Measurements from ENCODE around the gene HUS1B. TPM values are rescaled to one million over a fixed set of nuclear protein-coding genes. Genes with fewer than 3 reads are reported as not detected.
A peak's percentile ranks its signal among the peaks of the same experiment; 100 is the strongest.

Gene HUS1B
- total RNA-seq, 2 experiments from 2014 or later, result 1.6 to 2.0 TPM

DNA sequence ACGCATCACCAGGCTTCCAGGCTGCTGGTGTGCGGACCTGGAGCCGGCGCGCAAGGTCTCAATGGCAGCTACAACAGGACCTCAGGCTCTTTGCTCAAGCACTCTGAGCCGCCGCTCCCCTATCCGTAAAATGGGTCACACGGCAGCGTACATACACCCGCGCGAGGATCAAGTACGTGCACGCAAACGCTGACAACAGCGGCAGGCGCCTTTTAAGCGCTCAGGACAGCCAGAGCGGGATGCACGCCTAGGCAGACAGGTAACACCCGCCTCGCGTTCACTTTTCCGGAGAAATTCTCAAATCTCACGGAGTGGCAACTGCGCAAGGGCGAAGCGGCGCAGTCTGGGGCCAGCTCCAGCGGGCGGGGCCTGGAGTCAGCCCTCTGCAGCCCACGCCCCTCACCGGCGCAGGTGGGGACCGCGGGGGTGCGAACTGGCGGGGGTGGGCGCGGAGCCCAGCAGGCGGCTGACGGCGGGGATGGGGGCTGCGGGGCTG, 35.5 kb upstream of the HUS1B start:
- H3K36me3 Mint-ChIP-seq, result peaks cover 2% of the 10 kb centered on the region
- POLR2A ChIA-PET, result interaction anchor here (1.0 to 2.6 kb wide), 9 partner anchors 9 to 301 kb away, joined by 3 to 29 read pairs (median 5); partner anchors contain the start of gene IRF4
- peak overlapping the region; percentile 94 for H3K4me3 Mint-ChIP-seq
- no peaks in the 10 kb centered on the region for H3K9me3 Mint-ChIP-seq
- H3K27ac Mint-ChIP-seq, result peak overlapping the region; percentile 90
- ATAC-seq (ENCODE audit: low read depth) (peak; percentile 92), DNase-seq (peak; percentile 80)
- peaks cover 27% of the 10 kb centered on the region for H3K4me1 Mint-ChIP-seq
- H3K27me3 Mint-ChIP-seq, result no peaks in the 10 kb centered on the region

DNA sequence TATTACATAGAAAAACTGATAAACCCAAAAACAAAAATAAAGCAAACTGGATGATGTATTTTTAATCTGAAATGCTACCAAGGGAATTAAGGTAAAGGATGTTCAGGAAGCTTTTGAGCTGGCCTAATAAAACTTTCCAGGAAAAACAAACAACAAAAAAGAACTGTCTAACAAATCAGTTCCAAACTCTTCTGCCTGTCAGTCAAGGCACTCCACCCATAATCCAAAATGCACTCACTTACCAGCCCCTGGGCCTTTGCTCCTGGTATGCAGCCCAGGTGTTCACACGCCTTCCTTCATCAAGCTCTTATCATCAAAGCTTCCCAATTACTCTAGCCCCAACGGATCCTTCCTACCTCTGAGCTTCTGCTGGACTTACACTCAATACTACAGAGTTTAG, 32.3 kb upstream of the HUS1B start:
- POLR2A ChIA-PET, result interaction anchor here (1.4 kb wide), 1 partner anchor 22 kb away, joined by 3 read pairs; no protein-coding TSS in a partner anchor
- Mint-ChIP-seq H3K4me3 (no peak overlapping the region), H3K9me3 (no peaks in the 10 kb centered on the region), H3K27ac (no peak overlapping the region), H3K27me3 (no peaks in the 10 kb centered on the region), H3K4me1 (peaks cover 37% of the 10 kb centered on the region), H3K36me3 (peaks cover 9% of the 10 kb centered on the region)
- no peak for DNase-seq
- ATAC-seq (ENCODE audit: low read depth), result no peak

DNA sequence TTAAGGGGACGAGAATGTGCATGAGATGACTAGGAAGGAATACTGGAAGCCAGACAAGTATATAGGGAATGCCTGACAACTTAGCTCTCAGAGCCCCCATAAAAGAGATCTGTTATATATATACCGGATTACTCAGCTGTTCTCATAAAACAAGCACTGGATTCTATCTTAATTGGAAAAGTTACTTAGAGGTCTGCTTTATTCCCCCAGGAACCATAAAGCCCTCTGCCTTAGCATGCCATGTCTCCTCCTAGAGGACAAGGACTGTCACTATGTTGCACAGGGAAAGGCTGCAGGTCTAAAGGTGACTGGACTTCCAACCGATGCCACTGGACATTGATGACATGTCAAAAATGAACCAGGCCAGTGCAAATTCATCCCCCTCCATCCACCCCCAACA, 29.6 kb upstream of the HUS1B start:
- Mint-ChIP-seq H3K27me3 (no peaks in the 10 kb centered on the region), H3K4me1 (peaks cover 33% of the 10 kb centered on the region), H3K9me3 (no peaks in the 10 kb centered on the region), H3K4me3 (no peak overlapping the region), H3K27ac (no peak overlapping the region), H3K36me3 (peaks cover 9% of the 10 kb centered on the region)
- POLR2A ChIA-PET, result no interaction called here
- no peak for DNase-seq
- ATAC-seq (ENCODE audit: low read depth), result no peak

DNA sequence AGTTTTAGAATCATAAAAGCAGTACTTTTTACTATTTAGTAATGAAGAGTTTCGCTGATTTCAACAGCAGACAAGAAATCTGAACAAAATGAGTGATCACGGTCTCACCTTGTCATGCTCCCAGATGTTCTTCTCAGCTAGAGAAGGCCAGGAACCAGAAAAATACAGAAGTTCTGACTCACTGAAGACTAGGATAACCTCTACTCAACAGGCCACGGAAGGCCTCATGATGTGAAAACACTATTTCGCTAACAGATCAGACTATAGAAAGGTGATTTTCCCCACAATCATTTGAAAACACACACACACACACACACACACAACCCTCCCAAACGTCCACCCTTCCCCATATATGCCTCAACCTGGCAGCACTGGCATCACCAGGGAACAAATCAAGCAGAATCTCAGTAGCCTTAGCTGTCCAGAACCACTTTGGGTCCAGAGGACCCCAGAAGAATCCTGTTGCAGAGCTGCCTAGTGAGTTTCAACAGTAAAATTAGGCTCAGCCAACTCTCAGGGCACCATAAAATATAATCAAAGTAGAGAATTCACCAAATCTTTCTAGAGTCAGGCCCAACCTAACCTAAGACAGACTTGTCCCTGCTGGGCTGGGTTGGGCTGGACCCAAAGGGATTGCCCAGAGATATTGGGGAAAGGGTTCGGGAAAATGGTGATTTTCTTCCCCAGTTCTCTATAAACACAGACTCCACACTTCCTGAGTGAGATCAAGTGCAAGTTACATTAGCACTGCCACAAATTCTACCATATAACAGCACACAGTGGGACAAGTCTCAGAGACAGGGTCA, 28.1 kb upstream of the HUS1B start:
- ATAC-seq (ENCODE audit: low read depth), result peak; percentile 38

DNA sequence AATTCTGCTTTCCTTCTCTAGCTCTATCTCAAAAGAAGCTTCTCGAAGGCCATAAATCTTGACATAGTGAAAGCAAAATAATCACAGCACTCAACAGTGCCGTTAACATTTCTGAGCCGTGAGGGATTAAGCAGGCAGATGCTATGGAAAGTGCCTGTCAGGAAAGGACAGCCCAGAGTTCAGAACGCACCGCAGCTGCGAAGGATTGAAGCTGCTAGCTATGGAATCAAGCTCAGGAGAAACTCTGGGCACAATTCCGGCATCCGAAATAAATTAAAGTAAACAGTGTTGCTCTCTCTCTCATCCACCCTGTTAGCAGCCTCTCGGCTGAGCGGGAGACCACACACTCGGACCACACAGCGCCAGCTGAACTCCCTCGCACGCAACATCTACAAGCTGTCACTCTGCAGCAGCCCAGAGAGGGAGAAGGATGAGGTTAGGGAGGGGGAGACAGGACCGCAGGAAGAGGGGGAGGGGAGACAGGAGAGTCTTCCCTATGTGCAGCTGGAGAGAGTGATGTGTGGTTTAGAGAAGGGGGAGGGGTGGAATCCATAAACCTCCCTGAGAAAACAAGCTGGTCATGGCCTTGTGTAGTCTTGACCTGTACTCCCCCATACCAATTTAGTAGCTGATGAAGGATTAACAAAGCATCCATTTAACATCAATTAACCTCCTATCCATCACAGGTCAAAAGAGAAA, 27.0 kb upstream of the HUS1B start:
- peak overlapping the region; percentile 79 for H3K4me3 Mint-ChIP-seq
- peaks cover 10% of the 10 kb centered on the region for H3K36me3 Mint-ChIP-seq
- DNase-seq, result peak; percentile 43
- H3K27me3 Mint-ChIP-seq, result no peaks in the 10 kb centered on the region
- H3K4me1 Mint-ChIP-seq, result peaks cover 32% of the 10 kb centered on the region
- ATAC-seq (ENCODE audit: low read depth), result peak; percentile 67
- POLR2A ChIA-PET, result interaction anchor here (1.6 to 2.2 kb wide), 2 partner anchors 9 to 27 kb away, joined by 5 to 15 read pairs; partner anchors contain the start of gene EXOC2
- H3K9me3 Mint-ChIP-seq, result no peaks in the 10 kb centered on the region
- peak overlapping the region; percentile 89 for H3K27ac Mint-ChIP-seq

More for the DNA sequence above, 28.1 kb upstream of the HUS1B start:
- peak overlapping the region; percentile 60 for H3K4me3 Mint-ChIP-seq
- POLR2A ChIA-PET, result interaction anchor here (1.6 to 2.2 kb wide), 2 partner anchors 8 to 26 kb away, joined by 5 to 15 read pairs; partner anchors contain the start of gene EXOC2
- H3K9me3 Mint-ChIP-seq, result no peaks in the 10 kb centered on the region
- H3K36me3 Mint-ChIP-seq, result peaks cover 9% of the 10 kb centered on the region
- no peak for DNase-seq
- no peaks in the 10 kb centered on the region for H3K27me3 Mint-ChIP-seq
- peaks cover 34% of the 10 kb centered on the region for H3K4me1 Mint-ChIP-seq
- peak overlapping the region; percentile 83 for H3K27ac Mint-ChIP-seq

DNA sequence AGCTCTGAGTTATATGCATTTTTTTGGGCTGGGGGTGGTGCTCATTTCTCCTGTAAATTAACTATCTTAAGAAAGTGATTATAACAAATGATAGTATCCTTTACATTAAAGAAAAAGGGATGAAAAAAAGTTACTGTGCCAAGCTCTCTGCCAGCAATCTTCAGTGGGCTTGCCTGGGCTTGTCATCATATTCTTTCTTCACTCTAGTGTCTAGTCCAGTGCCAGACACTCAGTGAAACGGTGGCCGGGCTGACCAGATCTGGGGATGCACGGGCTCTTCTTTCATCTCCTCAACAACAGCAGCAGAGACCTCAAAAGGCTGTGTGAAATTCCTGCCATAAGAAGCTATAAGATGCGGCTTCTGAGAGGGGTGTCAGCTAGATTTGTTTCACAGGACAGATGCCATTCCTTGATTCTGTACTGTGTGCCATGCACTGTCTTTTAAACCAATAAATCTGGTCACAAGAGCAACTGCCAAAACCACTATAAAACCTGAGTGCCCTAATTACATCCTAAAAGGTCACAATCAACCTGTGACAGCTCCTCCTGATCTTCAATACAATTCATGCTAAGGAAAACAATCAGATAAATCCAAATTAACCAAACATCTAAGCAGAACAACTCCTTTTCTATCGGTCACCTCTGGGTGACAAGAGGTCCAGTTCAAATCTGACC, 23.9 kb upstream of the HUS1B start:
- POLR2A ChIA-PET, result interaction anchor here (0.5 to 1.6 kb wide), 2 partner anchors 12 to 1998 kb away, joined by 3 to 4 read pairs; partner anchors contain the start of gene EXOC2
- Mint-ChIP-seq H3K36me3 (peaks cover 15% of the 10 kb centered on the region), H3K4me3 (no peak overlapping the region), H3K4me1 (peaks cover 32% of the 10 kb centered on the region), H3K27ac (peak overlapping the region; percentile 2), H3K27me3 (no peaks in the 10 kb centered on the region), H3K9me3 (no peaks in the 10 kb centered on the region)
- DNase-seq (no peak), ATAC-seq (ENCODE audit: low read depth) (no peak)

DNA sequence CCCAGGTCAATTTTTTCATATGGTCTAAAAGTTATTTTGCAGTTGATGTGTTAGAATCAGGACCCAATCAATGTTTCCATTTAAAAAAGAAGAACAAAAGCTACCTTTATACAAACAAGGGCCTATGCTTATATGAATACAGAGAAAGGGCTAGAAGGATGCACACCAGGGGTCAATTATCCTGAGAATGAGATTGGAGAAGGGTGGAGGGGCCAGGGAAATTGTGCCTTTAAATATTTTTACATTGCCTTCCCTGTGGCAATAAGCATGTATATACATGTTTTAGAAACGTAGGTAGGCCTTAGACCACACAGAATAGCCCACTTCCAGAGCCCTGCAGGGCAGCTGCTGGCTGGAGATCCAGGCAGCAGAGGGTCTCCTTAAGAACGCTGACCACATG, 23.4 kb upstream of the HUS1B start:
- Mint-ChIP-seq H3K27me3 (no peaks in the 10 kb centered on the region), H3K27ac (no peak overlapping the region), H3K36me3 (peaks cover 12% of the 10 kb centered on the region), H3K4me3 (no peak overlapping the region), H3K4me1 (peaks cover 28% of the 10 kb centered on the region), H3K9me3 (no peaks in the 10 kb centered on the region)
- POLR2A ChIA-PET, result interaction anchor here (0.5 to 1.6 kb wide), 2 partner anchors 12 to 1999 kb away, joined by 3 to 4 read pairs; partner anchors contain the start of gene EXOC2
- DNase-seq (no peak), ATAC-seq (ENCODE audit: low read depth) (no peak)

DNA sequence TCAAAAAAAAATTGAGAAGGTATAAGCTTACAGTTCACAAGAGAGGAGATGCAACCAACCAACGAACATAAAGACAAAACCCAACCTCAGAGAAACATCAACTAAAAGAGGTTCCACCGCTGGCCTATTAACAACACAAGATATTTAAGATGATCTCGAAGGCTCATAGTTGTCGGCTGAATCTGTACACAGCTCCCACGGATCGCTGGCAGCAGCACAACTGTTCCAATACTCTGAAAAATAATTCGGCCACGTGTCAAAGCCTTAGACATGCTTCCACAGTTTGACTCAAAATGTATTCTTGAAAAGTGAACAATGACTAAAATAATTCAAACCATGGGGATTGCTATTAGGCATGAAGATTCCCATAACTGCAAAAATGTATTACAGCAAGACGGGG, 22.4 kb upstream of the HUS1B start:
- no peaks in the 10 kb centered on the region for H3K27me3 Mint-ChIP-seq
- POLR2A ChIA-PET, result interaction anchor here (0.8 to 1.6 kb wide), 2 partner anchors 13 to 15 kb away, joined by 3 to 4 read pairs; partner anchors contain the start of gene EXOC2
- no peaks in the 10 kb centered on the region for H3K9me3 Mint-ChIP-seq
- H3K4me1 Mint-ChIP-seq, result peaks cover 26% of the 10 kb centered on the region
- DNase-seq (no peak), ATAC-seq (ENCODE audit: low read depth) (no peak)
- H3K36me3 Mint-ChIP-seq, result peaks cover 11% of the 10 kb centered on the region
- no peak overlapping the region for H3K27ac Mint-ChIP-seq
- H3K4me3 Mint-ChIP-seq, result no peak overlapping the region

DNA sequence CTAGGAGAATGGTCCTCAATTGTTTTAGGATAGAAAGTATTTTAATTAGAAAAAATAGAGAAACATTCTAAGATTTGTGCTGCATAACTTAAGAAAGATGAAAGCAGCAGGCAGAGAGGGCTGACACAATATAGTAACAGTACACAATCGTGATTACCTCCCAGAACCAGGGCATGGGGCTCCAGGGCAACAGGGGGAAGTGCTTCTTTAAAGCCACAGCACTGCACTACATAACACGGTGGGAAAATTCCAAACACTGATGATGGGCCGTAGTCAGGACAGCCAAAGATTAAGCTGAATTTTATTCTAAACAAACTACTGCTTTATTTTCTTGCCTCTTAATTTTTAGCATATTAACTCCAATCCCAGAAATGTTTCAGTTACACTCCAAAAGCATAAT, 21.6 kb upstream of the HUS1B start:
- DNase-seq, result no peak
- Mint-ChIP-seq H3K27ac (no peak overlapping the region), H3K9me3 (no peaks in the 10 kb centered on the region), H3K4me1 (peaks cover 19% of the 10 kb centered on the region), H3K27me3 (no peaks in the 10 kb centered on the region), H3K36me3 (peaks cover 11% of the 10 kb centered on the region), H3K4me3 (no peak overlapping the region)
- no peak for ATAC-seq (ENCODE audit: low read depth)
- POLR2A ChIA-PET, result no interaction called here

DNA sequence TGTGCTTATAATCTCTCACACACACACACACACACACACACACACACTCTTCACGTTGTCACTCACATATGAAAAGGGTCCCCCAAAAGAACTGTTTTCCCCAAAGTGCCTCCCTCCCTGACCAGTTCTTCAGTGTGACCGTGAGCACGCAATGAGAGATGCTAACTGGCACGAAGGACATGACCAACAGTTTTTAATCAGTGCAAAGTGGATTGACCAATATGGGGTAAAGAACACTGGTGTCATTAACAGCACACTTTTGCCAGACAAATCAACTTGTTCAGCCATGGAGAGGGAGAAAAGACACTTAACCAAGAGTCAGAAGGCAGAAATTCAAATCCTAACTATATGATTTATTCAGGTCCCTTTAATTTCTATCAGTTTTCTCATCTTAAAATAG, 21.0 kb upstream of the HUS1B start:
- Mint-ChIP-seq H3K4me1 (peaks cover 16% of the 10 kb centered on the region), H3K36me3 (peaks cover 11% of the 10 kb centered on the region), H3K27ac (no peak overlapping the region), H3K4me3 (no peak overlapping the region), H3K9me3 (no peaks in the 10 kb centered on the region), H3K27me3 (no peaks in the 10 kb centered on the region)
- ATAC-seq (ENCODE audit: low read depth) (no peak), DNase-seq (no peak)
- POLR2A ChIA-PET, result no interaction called here

DNA sequence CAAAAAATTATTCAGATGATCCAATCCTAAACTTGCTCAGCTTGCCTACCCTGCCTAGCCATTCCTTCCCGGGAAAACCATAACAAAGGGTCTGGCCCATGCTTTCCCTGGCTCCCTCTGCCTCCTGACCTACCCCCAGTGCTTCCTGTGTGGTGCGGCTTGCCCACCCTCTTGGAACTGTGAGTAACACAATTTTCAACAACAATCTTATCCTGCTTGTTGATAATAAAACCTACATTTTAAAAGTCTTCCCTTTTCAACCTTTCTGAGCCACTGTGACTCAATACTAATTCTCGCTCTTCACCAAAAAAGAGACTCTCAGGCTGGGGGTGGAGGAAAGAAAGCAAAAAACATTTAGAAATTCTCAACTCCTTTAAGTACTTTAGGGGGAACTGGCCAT, 18.1 kb upstream of the HUS1B start:
- DNase-seq (no peak), ATAC-seq (ENCODE audit: low read depth) (no peak)
- Mint-ChIP-seq H3K27me3 (no peaks in the 10 kb centered on the region), H3K4me3 (no peak overlapping the region), H3K27ac (no peak overlapping the region), H3K36me3 (peaks cover 16% of the 10 kb centered on the region), H3K4me1 (peaks cover 4% of the 10 kb centered on the region), H3K9me3 (peaks cover 7% of the 10 kb centered on the region)
- POLR2A ChIA-PET, result no interaction called here

DNA sequence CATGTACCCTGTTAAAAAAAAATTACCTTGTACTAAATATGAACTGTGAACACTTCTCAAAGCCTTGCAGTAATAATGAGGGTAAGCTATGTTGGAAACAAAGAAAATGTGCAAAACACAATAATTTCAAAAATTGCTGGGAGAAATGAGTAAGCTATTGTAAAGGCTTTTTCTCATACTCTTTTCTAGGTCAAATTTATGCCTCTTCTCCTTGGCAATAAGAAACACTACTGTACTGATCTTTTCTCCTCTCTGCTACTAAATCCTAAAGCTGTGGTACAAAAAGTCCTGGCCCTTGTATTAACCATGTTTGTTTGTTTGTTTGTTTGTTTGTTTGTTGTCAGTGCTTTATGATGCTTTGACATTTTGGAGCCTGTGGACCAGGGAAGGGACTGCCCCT, 17.5 kb upstream of the HUS1B start:
- Mint-ChIP-seq H3K27me3 (no peaks in the 10 kb centered on the region), H3K9me3 (peaks cover 7% of the 10 kb centered on the region), H3K36me3 (peaks cover 17% of the 10 kb centered on the region), H3K4me3 (no peak overlapping the region), H3K27ac (no peak overlapping the region), H3K4me1 (peaks cover 4% of the 10 kb centered on the region)
- POLR2A ChIA-PET, result no interaction called here
- DNase-seq (no peak), ATAC-seq (ENCODE audit: low read depth) (no peak)
